GM23248 (cell line): ENCODE results near the gene PADI2.

Experiments used
- EZH2 ChIP-seq: fragments of 200-600 bp; sonication (generic); IDR thresholded peaks from 2 replicates; pipeline ENCODE4 v1.6.1; 2018; ENCODE audit warnings: antibody characterized with exemption, mild to moderate bottlenecking; ENCODE audit not compliant: insufficient read depth, poor library complexity, severe bottlenecking
- EZH2phosphoT487 ChIP-seq: fragments of 200-600 bp; sonication (generic); IDR thresholded peaks from 2 replicates; pipeline ENCODE4 v1.6.1; 2018; ENCODE audit warnings: antibody characterized with exemption, moderate library complexity, mild to moderate bottlenecking, low read depth; ENCODE audit not compliant: insufficient read depth

GRCh38 chr1:17017435-17017834 lies 101.8 kb downstream of the PADI2 start:
- TF ChIP-seq EZH2 (no peak), EZH2phosphoT487 (no peak)
